ENCODE results near the gene WWTR1. TPM values are rescaled to one million over a fixed set of nuclear protein-coding genes. Genes with fewer than 3 reads are reported as not detected.

WWTR1 gene
- total RNA-seq, 1 experiment from 2014 or later, result 28.2 TPM

DNA sequence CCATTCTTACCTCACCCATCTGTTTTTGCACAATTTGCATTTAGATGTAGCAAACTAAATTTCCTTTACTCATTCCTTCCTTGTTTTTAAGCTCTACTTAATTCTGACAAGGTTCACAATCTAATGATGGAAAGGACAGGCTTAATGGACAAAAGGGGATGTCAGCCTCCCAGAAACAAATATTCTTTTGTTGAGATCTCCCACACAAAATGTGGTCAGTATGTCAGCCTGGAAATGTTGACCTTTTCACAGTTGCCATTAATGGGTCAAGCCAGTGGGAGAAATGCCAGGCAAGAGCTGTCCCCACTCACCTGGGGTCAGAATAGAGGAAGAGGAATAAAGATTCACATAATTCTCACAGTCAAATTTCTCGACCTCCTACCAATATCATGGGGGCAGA lies 27.0 kb downstream of the WWTR1 start:
- in situ Hi-C loops (cut with HindIII; ENCODE audit: low sequenced_read_pairs), result no loop called here
- DNase-seq (ENCODE audit: low spot score), result no peak

DNA sequence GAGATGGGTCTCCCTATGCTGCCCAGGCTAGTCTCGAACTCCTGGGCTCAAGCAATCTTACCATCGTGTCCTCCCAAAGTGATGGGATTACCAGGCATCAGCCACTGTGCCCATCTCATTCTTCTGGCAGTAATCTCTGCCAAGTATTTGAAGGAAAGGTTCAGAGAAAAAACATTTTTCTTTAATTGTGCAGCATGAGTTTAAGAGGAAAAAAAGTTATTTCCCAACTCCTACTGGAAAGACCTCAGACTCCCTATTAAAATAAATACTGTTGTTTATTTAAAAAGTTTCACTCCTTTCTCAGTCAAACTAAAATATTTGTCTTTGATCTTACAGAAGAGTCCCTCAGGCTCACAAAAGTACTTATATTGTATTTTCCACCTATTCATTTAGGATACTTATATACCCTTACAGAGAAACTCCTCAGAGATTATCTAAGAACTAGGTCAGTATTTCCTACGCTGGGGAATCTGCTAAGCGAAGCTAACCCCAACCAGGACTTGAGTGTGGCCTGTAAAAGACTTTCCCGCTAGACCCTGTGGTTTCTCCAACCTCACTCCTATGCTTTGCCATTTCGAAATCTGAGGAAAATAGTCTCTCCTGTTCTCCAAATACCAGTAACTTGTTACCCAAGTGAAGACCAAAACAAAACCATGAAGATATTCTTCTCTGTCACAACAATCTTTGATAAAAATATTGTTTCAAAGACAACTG lies 28.7 kb downstream of the WWTR1 start:
- in situ Hi-C loops (cut with HindIII; ENCODE audit: low sequenced_read_pairs), result no loop called here
- no peak for DNase-seq (ENCODE audit: low spot score)

DNA sequence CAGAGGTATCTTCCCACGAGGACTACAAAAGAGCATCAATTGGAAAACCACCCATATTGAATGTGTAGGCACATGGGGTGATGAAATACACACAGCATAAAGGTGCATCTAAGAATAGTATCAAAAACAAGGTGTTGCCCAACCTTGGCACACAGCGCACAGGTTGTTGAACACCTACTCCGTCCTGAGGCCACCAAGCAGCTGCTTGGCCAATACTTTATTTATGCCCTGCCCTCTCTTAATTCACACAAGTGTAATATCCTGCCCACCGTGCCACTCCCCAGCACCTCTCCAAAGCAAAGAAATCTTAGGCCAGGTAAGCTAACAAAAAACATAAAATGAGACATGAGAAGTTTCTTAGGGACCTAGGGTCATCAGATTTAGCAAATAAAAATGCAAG lies 31.2 kb downstream of the WWTR1 start:
- no peak for DNase-seq (ENCODE audit: low spot score)
- in situ Hi-C loops (cut with HindIII; ENCODE audit: low sequenced_read_pairs), result no loop called here

DNA sequence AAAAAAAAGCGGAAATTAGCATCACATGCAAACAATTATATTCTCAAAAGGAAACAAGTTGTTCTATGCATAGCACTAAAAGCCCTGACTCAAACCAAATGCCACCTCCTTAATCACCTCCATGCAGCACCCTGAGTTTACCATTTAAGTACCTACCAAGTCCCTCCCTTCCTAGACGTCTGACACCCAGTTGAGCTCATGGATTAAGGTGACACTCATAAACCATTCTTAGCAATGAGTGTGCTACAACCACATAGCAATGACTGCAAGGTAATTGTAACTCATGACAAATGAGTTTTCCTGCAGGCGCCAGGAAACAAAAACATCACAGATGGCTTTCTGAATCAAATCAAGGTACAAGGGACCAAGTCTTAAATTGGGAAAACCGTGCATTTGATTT lies 32.0 kb downstream of the WWTR1 start:
- DNase-seq (ENCODE audit: low spot score), result no peak
- in situ Hi-C loops (cut with HindIII; ENCODE audit: low sequenced_read_pairs), result no loop called here

DNA sequence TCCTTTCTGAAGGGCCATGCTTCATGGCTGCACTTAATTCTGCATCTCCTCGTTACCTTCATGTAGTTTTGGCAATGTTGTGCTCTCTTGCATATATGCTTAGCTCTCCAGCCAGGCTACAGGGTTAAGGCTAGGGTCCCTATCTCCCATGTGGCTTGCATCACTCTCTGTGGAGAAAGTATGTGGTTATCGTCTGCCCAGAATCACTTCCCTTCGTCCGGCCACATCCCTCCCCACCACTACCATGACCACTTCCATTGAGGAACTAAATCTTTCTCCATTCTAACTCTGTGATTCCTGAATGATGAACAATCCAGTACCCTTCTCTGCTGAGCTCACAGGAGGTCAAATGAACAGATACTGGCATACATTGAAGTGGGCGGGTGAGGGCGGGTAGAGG lies 34.0 kb downstream of the WWTR1 start:
- no peak for DNase-seq (ENCODE audit: low spot score)
- in situ Hi-C loops (cut with HindIII; ENCODE audit: low sequenced_read_pairs), result no loop called here

DNA sequence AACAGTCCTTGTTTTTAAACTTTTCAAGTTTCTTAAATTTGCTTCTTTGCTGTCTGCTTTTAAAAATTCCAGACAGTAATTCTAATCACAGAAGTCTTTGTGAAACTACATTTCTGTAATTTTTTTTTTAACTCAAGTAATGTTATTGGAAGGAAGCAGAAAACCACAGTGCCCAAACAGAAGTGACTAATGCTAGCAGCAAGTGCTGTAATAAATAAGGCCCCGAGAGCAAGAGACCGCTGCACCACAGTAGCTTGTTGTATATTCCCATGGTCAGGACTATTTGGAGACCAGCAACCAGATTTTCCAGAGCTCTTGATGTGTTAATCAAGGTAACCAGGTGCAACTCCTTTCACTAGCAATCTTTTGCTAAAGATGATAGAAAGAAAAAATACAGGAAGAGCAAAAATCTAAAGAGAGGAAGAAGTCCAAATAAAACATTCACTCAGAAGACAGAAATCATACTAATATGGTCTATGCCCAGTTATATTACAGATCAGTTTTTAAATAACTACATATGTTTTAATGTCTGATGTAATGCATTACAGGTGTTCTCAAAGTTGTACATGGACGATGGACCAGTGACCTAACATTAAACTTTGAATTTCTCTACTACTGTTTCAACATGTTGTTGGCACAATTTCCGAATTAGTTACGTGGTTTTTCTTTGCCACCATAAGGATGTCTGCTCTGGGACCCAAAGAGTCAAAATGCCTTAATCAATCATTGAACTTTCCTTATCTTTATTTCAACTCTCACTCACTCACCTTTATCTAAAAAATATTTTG lies 36.4 kb downstream of the WWTR1 start:
- DNase-seq (ENCODE audit: low spot score), result no peak
- in situ Hi-C loops (cut with HindIII; ENCODE audit: low sequenced_read_pairs), result no loop called here

DNA sequence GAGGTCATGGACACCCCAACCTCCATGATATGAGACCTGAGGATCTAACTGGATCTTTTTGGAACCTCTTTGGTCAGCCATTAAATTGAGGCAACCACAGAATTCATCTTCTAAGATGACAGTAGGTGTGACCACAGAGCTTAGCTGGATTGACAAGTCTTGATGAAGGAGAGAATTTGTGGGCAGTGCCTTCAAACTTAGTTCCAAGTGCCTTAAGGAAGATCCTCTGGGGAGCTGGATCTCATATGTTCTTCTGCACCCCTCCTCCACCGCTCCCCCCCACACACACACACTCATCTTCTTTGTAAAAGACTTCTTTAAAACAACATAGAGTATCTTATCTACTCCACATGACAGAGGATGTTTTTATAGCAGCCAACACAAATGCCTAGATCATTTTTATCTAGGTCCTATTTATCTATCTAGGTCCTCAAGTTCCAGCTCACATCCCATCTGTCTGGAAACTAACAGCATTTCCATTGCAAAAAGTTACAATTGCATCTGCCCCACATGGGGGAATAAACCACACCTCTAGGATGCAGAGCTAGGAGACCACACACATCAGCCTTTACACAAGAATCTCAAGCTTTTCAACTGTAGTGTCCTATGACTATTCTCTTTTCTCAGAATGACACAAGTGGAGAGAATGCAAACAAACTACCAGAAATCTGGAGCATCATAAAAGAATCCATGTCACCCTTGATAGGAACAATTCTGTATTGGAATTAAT lies 37.4 kb downstream of the WWTR1 start:
- DNase-seq (ENCODE audit: low spot score), result no peak
- in situ Hi-C loops (cut with HindIII; ENCODE audit: low sequenced_read_pairs), result no loop called here

DNA sequence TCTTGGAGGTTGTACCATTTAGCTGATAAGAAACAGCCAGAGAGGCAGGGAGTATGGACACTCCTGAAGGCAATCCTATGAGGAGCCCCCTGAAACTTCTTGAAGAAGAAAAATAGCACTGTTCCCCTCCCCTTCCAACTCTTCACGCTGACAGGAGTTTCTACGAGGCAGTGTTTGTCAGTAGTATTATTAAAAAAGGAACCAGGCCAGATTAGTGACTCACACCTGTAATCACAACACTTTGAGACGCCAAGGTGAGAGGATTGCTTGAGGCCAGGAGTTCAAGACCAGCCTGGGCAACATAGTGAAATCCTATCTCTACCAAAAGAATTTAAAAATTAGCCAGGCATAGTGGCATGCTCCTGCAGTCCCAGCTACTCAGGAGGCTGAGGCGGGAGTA lies 38.7 kb downstream of the WWTR1 start:
- in situ Hi-C loops (cut with HindIII; ENCODE audit: low sequenced_read_pairs), result loop anchor here (5.0 kb wide), 1 partner anchor 42 kb away; no protein-coding TSS in a partner anchor
- no peak for DNase-seq (ENCODE audit: low spot score)

DNA sequence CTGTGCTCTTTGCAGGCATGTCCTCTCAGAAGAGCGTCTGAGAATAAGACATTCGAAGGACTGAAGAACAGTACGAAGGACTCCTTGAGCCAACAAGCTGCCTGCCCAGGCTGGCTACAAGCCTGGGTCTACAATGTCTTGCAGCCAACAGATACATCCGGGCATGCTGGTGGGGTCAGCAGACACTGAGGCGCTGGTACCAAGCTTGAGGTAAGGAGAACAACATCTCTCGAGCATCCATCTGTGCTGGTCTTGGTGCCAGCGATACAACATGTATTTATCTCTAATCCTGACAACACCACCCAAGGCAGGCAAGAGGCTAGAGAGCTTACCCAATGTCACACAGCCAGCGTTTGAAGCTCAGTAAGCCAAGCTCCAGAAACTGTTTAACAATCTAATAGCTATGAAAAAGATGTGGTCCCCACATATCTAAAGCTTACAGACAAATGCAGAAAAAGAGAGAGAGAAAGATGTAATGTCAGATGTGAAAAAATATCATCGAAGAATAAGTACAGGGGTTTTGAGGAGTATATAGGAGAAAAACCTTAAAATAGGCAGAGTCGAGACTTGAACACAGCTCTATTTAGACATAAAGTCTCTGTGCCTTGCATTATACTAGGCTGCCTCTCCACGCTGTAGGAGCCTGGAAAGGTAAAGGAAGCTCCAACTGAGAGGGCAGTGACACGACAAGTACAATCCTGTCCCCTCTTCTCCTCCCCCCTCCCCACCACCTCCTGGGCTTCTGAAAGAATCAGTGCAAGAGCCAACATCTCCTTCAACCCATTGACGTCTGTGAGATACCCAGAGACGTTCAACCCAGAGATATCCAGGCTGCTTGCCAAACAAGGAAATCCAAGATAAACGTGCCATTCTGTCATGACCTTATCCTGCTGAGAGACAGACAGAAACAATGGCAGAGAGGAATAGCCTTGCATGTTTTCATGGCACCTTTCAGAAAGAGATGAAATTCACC lies 39.4 kb downstream of the WWTR1 start:
- in situ Hi-C loops (cut with HindIII; ENCODE audit: low sequenced_read_pairs), result loop anchor here (5.0 kb wide), 1 partner anchor 41 kb away; no protein-coding TSS in a partner anchor
- DNase-seq (ENCODE audit: low spot score), result peak; percentile 82

DNA sequence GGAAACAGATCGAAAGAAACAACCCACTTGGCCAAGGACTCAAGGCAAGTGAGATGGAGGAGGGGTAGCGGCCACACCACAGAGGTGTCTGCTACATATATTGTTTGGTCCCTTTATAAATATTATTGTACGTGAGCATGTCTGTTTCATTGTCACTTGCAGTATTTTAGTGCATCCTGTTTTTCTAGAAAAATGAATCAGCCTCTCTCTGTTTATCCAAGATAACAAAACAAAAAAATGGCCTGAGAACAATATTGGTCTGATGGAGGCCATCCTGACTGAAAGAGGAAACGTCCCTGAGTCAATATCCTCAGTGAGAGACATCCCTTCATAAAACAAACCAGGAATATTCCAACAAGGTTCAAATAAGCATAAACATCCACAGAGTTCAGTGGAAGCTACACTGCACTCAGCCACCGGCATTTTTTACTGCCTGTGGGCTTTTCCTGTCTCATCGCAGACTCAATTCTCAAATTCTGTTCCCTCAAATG lies 42.0 kb downstream of the WWTR1 start:
- no peak for DNase-seq (ENCODE audit: low spot score)
- in situ Hi-C loops (cut with HindIII; ENCODE audit: low sequenced_read_pairs), result loop anchor here (5.0 kb wide), 1 partner anchor 38 kb away; no protein-coding TSS in a partner anchor

DNA sequence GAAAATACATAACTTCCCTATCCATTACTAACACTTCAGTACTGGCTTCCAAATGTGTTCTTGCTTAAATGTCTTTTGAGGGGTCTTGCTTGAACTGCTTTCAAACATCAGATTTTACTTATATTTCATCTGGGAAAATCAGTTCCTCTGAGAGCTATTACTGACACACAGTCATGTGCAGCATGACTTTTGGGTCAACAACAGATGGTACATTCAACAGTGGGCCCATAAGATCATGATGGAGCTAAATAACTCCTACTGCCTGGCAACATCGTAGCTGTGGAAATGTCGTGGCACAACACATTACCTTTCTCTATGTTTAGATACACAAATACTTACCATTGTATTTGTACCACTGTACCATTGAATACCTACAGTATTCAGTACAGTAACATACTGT lies 43.8 kb downstream of the WWTR1 start:
- no peak for DNase-seq (ENCODE audit: low spot score)
- in situ Hi-C loops (cut with HindIII; ENCODE audit: low sequenced_read_pairs), result no loop called here

DNA sequence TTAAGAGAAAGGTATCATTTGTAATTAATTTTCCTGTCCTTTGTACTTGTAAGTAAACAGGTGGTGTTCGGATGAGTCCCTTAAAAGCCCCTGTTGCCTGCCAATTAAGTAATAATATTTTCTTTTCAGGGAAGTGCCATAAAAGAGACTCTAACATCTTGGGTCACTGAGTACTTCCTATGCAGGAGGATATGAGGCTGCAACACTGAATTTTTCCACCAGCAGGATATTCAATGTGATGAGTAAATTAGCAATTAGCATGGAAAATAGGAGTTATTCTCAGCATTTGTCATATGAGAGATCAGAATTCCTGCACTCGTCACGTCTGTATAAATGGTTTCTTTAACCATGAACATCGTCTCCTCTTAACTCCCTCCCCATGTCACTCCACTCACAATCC lies 45.4 kb downstream of the WWTR1 start:
- DNase-seq (ENCODE audit: low spot score), result no peak
- in situ Hi-C loops (cut with HindIII; ENCODE audit: low sequenced_read_pairs), result no loop called here

DNA sequence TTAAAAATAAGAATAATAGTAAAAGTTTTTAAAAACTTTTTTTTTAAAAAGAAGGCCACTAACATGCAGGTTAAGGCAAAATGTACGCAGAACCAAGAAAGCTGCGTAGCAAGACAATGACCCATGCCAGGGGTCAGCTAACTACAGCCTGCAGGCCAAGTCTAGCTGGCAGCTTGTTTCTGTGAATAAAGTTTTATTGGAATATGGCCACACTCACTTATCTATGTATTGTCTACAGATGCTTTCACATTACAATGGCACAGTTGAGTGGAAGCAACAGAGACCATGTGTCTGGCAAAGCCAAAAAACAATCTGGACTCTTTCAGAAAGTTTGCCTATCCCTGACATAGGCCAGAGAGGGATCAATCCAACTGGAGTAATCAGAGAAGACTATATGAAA lies 46.7 kb downstream of the WWTR1 start:
- no peak for DNase-seq (ENCODE audit: low spot score)
- in situ Hi-C loops (cut with HindIII; ENCODE audit: low sequenced_read_pairs), result no loop called here

DNA sequence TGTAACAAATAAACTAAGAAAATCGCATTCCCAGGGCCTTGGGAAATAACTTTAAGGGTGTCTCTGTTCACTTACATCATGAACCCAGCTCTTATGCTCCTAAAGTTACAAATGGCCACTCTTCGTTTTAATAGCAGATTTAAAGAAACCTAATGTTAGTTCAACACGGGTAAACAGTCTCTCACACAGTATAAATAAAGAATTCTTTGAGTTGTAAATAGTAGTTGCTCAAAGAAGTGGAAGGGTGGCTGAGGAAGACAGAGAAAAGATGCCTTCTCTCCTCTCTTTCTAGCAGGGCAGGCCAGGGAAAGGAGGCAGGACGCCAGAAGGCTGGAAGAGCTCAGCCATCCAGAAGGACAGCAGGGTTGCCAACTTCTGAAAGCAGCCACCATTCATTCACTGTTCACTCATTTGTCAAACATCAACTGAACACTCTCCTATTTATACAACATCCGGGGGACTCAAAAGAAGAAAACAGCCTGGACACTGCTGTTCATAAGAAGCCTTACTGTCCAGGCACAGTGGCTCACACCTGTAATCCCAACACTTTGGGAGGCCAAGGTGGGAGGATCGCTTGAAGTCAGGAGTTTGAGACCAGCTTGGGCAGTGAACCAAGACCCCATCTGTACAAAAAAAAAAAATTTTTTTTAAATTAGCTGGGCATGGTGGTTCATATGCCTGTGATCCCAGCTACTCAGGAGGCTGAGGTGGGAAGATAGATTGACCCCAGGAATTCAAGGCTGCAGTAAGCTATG lies 47.3 kb downstream of the WWTR1 start:
- peak; percentile 38 for DNase-seq (ENCODE audit: low spot score)
- in situ Hi-C loops (cut with HindIII; ENCODE audit: low sequenced_read_pairs), result no loop called here

DNA sequence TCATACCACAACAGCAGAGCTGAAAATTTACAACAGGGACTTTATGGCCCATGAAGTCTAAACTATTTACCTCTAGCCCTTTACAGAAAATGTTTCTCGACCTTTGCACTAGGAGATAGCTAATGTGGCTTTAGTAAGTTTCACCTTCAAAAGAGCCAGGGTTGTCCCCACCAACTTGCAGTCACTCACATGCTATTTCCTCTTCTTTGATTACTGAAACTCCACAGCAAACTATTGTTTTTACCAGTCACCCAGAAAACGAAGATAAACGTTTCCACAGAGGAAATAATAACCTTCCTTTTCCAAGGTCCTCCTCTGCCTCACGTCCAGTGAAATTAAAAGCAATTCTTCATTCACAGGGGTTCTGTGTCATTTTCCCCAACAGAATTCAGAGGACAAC lies 48.2 kb downstream of the WWTR1 start:
- in situ Hi-C loops (cut with HindIII; ENCODE audit: low sequenced_read_pairs), result no loop called here
- no peak for DNase-seq (ENCODE audit: low spot score)

DNA sequence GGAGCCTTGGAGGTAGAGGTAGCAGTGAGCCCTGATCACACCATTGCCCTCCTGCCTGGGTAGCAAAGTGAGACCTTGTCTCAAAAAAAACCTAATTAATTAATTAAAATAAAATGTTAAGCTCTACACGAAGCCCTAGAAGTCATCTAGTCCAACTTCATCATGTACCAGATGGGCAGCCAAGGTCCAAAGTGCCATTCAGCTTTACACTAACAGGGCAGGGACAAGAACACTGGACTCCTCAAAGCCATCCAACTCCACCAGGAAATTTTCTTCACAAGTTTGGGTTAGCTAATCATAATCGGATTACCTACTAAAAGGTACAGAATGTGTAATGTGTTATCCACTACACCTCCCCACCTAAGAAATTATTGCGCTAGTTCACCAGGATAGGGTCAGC lies 48.8 kb downstream of the WWTR1 start:
- in situ Hi-C loops (cut with HindIII; ENCODE audit: low sequenced_read_pairs), result no loop called here
- no peak for DNase-seq (ENCODE audit: low spot score)

DNA sequence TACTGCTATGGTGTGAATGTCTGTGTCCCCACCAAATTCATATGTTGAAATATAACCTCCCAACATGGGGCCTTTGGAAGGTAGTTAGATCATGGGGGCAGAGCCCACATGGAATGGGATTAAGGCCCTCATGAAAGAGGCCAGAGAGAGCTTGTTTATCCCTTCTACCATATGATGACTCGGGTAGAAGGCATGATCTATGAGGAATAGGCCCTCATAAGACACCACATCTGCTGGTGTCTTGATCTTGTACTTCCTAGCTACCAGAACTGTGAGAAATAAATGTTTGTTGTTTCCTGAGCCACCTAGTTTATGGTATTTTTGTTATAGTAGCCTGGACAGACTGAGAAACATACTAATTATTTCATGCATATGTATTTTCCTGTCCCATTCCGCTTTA lies 51.9 kb downstream of the WWTR1 start:
- in situ Hi-C loops (cut with HindIII; ENCODE audit: low sequenced_read_pairs), result no loop called here
- DNase-seq (ENCODE audit: low spot score), result no peak
